ENCODE data around the gene FAM222A.

DNA sequence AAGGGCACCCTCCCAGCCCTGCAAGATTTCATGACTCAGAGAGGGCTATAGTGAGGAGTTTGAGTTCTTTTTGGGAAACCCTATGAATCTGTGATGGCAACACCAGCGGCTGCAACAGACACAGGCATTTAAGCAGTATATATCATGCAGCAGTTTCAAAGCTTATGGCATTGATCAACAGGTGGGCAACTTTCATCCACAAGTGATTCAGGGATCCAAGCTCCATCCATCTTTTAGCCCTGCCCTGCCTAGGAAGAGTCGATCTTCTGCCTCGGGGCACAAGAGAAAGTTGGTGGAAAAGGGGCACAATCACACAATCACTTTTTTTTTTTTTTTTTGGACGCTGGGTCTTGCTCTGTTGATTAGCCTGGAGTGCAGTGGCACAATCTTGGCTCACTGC is 8.3 kb upstream of the FAM222A start:
- TF ChIP-seq, protein P1, sequence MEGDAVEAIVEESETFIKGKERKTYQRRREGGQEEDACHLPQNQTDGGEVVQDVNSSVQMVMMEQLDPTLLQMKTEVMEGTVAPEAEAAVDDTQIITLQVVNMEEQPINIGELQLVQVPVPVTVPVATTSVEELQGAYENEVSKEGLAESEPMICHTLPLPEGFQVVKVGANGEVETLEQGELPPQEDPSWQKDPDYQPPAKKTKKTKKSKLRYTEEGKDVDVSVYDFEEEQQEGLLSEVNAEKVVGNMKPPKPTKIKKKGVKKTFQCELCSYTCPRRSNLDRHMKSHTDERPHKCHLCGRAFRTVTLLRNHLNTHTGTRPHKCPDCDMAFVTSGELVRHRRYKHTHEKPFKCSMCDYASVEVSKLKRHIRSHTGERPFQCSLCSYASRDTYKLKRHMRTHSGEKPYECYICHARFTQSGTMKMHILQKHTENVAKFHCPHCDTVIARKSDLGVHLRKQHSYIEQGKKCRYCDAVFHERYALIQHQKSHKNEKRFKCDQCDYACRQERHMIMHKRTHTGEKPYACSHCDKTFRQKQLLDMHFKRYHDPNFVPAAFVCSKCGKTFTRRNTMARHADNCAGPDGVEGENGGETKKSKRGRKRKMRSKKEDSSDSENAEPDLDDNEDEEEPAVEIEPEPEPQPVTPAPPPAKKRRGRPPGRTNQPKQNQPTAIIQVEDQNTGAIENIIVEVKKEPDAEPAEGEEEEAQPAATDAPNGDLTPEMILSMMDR (IDR thresholded peaks at IDR 0.05) = no peak
- TF ChIP-seq, protein P2, sequence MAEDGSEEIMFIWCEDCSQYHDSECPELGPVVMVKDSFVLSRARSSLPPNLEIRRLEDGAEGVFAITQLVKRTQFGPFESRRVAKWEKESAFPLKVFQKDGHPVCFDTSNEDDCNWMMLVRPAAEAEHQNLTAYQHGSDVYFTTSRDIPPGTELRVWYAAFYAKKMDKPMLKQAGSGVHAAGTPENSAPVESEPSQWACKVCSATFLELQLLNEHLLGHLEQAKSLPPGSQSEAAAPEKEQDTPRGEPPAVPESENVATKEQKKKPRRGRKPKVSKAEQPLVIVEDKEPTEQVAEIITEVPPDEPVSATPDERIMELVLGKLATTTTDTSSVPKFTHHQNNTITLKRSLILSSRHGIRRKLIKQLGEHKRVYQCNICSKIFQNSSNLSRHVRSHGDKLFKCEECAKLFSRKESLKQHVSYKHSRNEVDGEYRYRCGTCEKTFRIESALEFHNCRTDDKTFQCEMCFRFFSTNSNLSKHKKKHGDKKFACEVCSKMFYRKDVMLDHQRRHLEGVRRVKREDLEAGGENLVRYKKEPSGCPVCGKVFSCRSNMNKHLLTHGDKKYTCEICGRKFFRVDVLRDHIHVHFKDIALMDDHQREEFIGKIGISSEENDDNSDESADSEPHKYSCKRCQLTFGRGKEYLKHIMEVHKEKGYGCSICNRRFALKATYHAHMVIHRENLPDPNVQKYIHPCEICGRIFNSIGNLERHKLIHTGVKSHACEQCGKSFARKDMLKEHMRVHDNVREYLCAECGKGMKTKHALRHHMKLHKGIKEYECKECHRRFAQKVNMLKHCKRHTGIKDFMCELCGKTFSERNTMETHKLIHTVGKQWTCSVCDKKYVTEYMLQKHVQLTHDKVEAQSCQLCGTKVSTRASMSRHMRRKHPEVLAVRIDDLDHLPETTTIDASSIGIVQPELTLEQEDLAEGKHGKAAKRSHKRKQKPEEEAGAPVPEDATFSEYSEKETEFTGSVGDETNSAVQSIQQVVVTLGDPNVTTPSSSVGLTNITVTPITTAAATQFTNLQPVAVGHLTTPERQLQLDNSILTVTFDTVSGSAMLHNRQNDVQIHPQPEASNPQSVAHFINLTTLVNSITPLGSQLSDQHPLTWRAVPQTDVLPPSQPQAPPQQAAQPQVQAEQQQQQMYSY (CRISPR knock-in tag; IDR thresholded peaks at IDR 0.05) = no peak
- TF ChIP-seq E2F1 (CRISPR knock-in tag; IDR thresholded peaks at IDR 0.05) = no peak
- no peak for TF ChIP-seq ZNF138 (CRISPR knock-in tag; conservative IDR thresholded peaks at IDR 0.05)
- no peak for TF ChIP-seq NR3C1 (CRISPR knock-in tag; conservative IDR thresholded peaks at IDR 0.05; ENCODE audit: low read depth)

All from WTC11 (cell line).